Measurements from ENCODE around the gene IPO9.

GRCh38 chr1:201928266-201928665 lies 99.3 kb downstream of the IPO9 start:
- TF ChIP-seq CTCF (IDR thresholded peaks at IDR 0.05), result no peak
- TF ChIP-seq POLR2A (IDR thresholded peaks at IDR 0.05), result no peak

Data from uterus (tissue), 2 donors.